HEK293 (cell line): ENCODE measurements around the gene EXOSC1.

ENCODE experiments used
- CTCF ChIA-PET: fragments of 350-600 bp; formaldehyde crosslinking; extraction: SDS; loops from one replicate; lab custom pipeline; 2021; ENCODE audit warnings: antibody characterized with exemption; lab: Yijun Ruan, JAX
- POLR2A ChIA-PET: fragments of 300-600 bp; formaldehyde crosslinking; extraction: SDS; loops from one replicate; lab custom pipeline; 2020; ENCODE audit warnings: antibody characterized with exemption, inconsistent platforms; lab: Yijun Ruan, JAX
- H3K27ac ChIP-seq: fragments of 200-500 bp; sonication (Bioruptor generic); 2 replicates; pipeline ENCODE4 v1.5.1; 2014; ENCODE audit warnings: low read depth, low read length, control low read depth, inconsistent platforms; ENCODE audit errors: extremely low read depth
- H3K36me3 ChIP-seq, 2 experiments: fragments of 200-500 bp in 1 of 2; sonication (Bioruptor generic) in 1 of 2; 1 replicate in 1 of 2; 2 replicates in 1 of 2; pipeline ENCODE4 v1.5.1; 2014 to 2017; ENCODE audit warnings: inconsistent platforms in 2 of 2, low read length in 2 of 2; ENCODE audit not compliant: control insufficient read depth in 2 of 2, insufficient read depth in 1 of 2
- H3K4me1 ChIP-seq: fragments of 200-500 bp; sonication (Bioruptor generic); 2 replicates; pipeline ENCODE4 v1.5.1; 2014; ENCODE audit warnings: mild to moderate bottlenecking, low read length, inconsistent platforms; ENCODE audit not compliant: control insufficient read depth, insufficient read depth
- H3K4me3 ChIP-seq: 2 replicates; pipeline ENCODE4 v1.5.1; 2011; ENCODE audit warnings: low read depth, mild to moderate bottlenecking, control low read depth, low read length, moderate library complexity
- H3K9me3 ChIP-seq: fragments of 200-500 bp; sonication (Bioruptor generic); 2 replicates; pipeline ENCODE4 v1.5.1; 2014; ENCODE audit warnings: low read depth, low read length, inconsistent platforms; ENCODE audit not compliant: control insufficient read depth, insufficient read depth
- BCL11A ChIP-seq: fragments of 450-650 bp; formaldehyde crosslinking; IDR thresholded peaks from 2 replicates; pipeline ENCODE4 v1.5.1; 2016; ENCODE audit warnings: low read depth, missing biosample characterization, missing genetic modification characterization
- SCRT1 ChIP-seq: fragments of 450-650 bp; formaldehyde crosslinking; IDR thresholded peaks from 2 replicates; pipeline ENCODE4 v1.5.1; 2016; ENCODE audit warnings: missing biosample characterization, missing genetic modification characterization, borderline replicate concordance
- SP7 ChIP-seq: fragments of 450-650 bp; formaldehyde crosslinking; IDR thresholded peaks from 2 replicates; pipeline ENCODE4 v1.5.1; 2016; ENCODE audit warnings: missing biosample characterization, missing genetic modification characterization
- WT1 ChIP-seq: fragments of 450-650 bp; formaldehyde crosslinking; IDR thresholded peaks from 2 replicates; pipeline ENCODE4 v1.5.1; 2016; ENCODE audit warnings: missing biosample characterization, missing genetic modification characterization
- ZFP3 ChIP-seq: fragments of 450-650 bp; formaldehyde crosslinking; IDR thresholded peaks from 2 replicates; pipeline ENCODE4 v1.5.1; 2016; ENCODE audit warnings: low read depth, missing biosample characterization, missing genetic modification characterization
- ZNF146 ChIP-seq: fragments of 450-650 bp; formaldehyde crosslinking; IDR thresholded peaks from 2 replicates; pipeline ENCODE4 v1.5.1; 2016; ENCODE audit warnings: missing biosample characterization, missing genetic modification characterization
- ZNF157 ChIP-seq: fragments of 450-650 bp; formaldehyde crosslinking; IDR thresholded peaks from 2 replicates; pipeline ENCODE4 v1.5.1; 2016; ENCODE audit warnings: missing biosample characterization, missing genetic modification characterization
- ZNF16 ChIP-seq: fragments of 450-650 bp; formaldehyde crosslinking; IDR thresholded peaks from 2 replicates; pipeline ENCODE4 v1.5.1; 2016; ENCODE audit warnings: low read depth, missing biosample characterization, missing genetic modification characterization
- ZNF561 ChIP-seq: fragments of 450-650 bp; IDR thresholded peaks from 2 replicates; pipeline ENCODE4 v1.5.1; 2018; ENCODE audit warnings: missing biosample characterization, missing genetic modification characterization, borderline replicate concordance
- ZNF610 ChIP-seq: fragments of 450-650 bp; formaldehyde crosslinking; IDR thresholded peaks from 2 replicates; pipeline ENCODE4 v1.5.1; 2016; ENCODE audit warnings: missing biosample characterization, missing genetic modification characterization, borderline replicate concordance
- ZNF701 ChIP-seq: fragments of 450-650 bp; formaldehyde crosslinking; IDR thresholded peaks from 2 replicates; pipeline ENCODE4 v1.5.1; 2016; ENCODE audit warnings: missing biosample characterization, missing genetic modification characterization
- TF ChIP-seq, protein P1 (sequence below): fragments of 450-650 bp; formaldehyde crosslinking; IDR thresholded peaks from 2 replicates; pipeline ENCODE4 v1.5.1; 2016; ENCODE audit warnings: missing biosample characterization, missing genetic modification characterization
- TF ChIP-seq, protein P2 (sequence below): fragments of 450-650 bp; formaldehyde crosslinking; IDR thresholded peaks from 2 replicates; pipeline ENCODE4 v1.5.1; 2016; ENCODE audit warnings: missing biosample characterization, missing genetic modification characterization
- TF ChIP-seq, protein P3 (sequence below): fragments of 450-650 bp; formaldehyde crosslinking; IDR thresholded peaks from 2 replicates; pipeline ENCODE4 v1.5.1; 2016; ENCODE audit warnings: missing biosample characterization, missing genetic modification characterization, low read depth
- TF ChIP-seq, protein P4 (sequence below): fragments of 450-650 bp; formaldehyde crosslinking; IDR thresholded peaks from 2 replicates; pipeline ENCODE4 v1.5.1; 2016; ENCODE audit warnings: missing biosample characterization, missing genetic modification characterization
- TF ChIP-seq, protein P5 (sequence below): fragments of 450-650 bp; formaldehyde crosslinking; conservative IDR thresholded peaks from 2 replicates; pipeline ENCODE4 v1.5.1; 2016; ENCODE audit warnings: low read depth, missing biosample characterization, missing genetic modification characterization
- TF ChIP-seq, protein P6 (sequence below): fragments of 450-650 bp; IDR thresholded peaks from 2 replicates; pipeline ENCODE4 v1.5.1; 2018; ENCODE audit warnings: missing biosample characterization, missing genetic modification characterization
- TF ChIP-seq, protein P7 (sequence below): fragments of 450-650 bp; formaldehyde crosslinking; optimal IDR thresholded peaks from 2 replicates; pipeline ENCODE3; 2016; ENCODE audit warnings: missing biosample characterization, mild to moderate bottlenecking, missing genetic modification characterization
- TF ChIP-seq, protein P8 (sequence below): fragments of 450-650 bp; formaldehyde crosslinking; IDR thresholded peaks from 2 replicates; pipeline ENCODE4 v1.5.1; 2017; ENCODE audit warnings: missing biosample characterization, missing genetic modification characterization

EXOSC1 gene

DNA sequence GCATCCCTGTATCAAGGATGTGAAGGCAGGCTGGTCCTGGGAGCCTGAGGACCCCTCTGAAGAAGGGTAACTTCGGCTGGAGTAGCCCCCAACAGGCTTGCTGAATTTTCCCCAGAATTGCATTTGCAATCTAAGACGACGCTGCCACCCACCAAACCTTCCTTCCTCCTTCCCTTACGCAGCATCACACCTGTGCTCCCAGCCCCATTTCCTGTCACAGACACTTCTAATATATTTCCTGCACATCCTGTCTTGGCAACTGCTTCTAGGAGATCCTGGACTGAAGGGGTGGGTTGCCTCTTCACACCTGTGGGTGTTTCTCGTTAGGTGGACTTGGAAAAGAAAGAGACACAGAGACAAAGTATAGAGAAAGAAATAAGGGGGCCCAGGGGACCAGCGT is 29.2 kb downstream of the EXOSC1 start:
- no peaks in the 10 kb centered on the region; a peak in 1 of 3 replicates for H3K36me3 ChIP-seq
- no peak overlapping the region for H3K4me3 ChIP-seq
- H3K4me1 ChIP-seq: no peaks in the 10 kb centered on the region
- no peaks in the 10 kb centered on the region for H3K9me3 ChIP-seq
- no peak overlapping the region for H3K27ac ChIP-seq
- ChIA-PET POLR2A (no interaction called here), CTCF (no interaction called here)
- TF ChIP-seq ZNF561 (tag by site-specific recombination) (no peak), ZNF610 (no peak), BCL11A (no peak), SP7 (tag by site-specific recombination) (no peak), SCRT1 (no peak), WT1 (tag by site-specific recombination) (no peak), ZFP3 (tag by site-specific recombination) (no peak), ZNF16 (tag by site-specific recombination) (no peak), ZNF146 (no peak)
- TF ChIP-seq, protein P1, sequence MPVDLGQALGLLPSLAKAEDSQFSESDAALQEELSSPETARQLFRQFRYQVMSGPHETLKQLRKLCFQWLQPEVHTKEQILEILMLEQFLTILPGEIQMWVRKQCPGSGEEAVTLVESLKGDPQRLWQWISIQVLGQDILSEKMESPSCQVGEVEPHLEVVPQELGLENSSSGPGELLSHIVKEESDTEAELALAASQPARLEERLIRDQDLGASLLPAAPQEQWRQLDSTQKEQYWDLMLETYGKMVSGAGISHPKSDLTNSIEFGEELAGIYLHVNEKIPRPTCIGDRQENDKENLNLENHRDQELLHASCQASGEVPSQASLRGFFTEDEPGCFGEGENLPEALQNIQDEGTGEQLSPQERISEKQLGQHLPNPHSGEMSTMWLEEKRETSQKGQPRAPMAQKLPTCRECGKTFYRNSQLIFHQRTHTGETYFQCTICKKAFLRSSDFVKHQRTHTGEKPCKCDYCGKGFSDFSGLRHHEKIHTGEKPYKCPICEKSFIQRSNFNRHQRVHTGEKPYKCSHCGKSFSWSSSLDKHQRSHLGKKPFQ (tag by site-specific recombination): no peak
- TF ChIP-seq, protein P2, sequence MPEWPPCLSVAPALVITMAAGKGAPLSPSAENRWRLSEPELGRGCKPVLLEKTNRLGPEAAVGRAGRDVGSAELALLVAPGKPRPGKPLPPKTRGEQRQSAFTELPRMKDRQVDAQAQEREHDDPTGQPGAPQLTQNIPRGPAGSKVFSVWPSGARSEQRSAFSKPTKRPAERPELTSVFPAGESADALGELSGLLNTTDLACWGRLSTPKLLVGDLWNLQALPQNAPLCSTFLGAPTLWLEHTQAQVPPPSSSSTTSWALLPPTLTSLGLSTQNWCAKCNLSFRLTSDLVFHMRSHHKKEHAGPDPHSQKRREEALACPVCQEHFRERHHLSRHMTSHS (tag by site-specific recombination): no peak
- TF ChIP-seq, protein P3, sequence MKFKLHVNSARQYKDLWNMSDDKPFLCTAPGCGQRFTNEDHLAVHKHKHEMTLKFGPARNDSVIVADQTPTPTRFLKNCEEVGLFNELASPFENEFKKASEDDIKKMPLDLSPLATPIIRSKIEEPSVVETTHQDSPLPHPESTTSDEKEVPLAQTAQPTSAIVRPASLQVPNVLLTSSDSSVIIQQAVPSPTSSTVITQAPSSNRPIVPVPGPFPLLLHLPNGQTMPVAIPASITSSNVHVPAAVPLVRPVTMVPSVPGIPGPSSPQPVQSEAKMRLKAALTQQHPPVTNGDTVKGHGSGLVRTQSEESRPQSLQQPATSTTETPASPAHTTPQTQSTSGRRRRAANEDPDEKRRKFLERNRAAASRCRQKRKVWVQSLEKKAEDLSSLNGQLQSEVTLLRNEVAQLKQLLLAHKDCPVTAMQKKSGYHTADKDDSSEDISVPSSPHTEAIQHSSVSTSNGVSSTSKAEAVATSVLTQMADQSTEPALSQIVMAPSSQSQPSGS: no peak
- TF ChIP-seq, protein P4, sequence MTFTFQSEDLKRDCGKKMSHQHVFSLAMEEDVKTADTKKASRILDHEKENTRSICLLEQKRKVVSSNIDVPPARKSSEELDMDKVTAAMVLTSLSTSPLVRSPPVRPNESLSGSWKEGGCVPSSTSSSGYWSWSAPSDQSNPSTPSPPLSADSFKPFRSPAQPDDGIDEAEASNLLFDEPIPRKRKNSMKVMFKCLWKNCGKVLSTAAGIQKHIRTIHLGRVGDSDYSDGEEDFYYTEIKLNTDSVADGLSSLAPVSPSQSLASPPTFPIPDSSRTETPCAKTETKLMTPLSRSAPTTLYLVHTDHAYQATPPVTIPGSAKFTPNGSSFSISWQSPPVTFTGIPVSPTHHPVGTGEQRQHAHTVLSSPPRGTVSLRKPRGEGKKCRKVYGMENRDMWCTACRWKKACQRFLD (tag by site-specific recombination): no peak
- TF ChIP-seq, protein P5, sequence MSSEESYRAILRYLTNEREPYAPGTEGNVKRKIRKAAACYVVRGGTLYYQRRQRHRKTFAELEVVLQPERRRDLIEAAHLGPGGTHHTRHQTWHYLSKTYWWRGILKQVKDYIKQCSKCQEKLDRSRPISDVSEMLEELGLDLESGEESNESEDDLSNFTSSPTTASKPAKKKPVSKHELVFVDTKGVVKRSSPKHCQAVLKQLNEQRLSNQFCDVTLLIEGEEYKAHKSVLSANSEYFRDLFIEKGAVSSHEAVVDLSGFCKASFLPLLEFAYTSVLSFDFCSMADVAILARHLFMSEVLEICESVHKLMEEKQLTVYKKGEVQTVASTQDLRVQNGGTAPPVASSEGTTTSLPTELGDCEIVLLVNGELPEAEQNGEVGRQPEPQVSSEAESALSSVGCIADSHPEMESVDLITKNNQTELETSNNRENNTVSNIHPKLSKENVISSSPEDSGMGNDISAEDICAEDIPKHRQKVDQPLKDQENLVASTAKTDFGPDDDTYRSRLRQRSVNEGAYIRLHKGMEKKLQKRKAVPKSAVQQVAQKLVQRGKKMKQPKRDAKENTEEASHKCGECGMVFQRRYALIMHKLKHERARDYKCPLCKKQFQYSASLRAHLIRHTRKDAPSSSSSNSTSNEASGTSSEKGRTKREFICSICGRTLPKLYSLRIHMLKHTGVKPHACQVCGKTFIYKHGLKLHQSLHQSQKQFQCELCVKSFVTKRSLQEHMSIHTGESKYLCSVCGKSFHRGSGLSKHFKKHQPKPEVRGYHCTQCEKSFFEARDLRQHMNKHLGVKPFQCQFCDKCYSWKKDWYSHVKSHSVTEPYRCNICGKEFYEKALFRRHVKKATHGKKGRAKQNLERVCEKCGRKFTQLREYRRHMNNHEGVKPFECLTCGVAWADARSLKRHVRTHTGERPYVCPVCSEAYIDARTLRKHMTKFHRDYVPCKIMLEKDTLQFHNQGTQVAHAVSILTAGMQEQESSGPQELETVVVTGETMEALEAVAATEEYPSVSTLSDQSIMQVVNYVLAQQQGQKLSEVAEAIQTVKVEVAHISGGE (tag by site-specific recombination): no peak
- TF ChIP-seq, protein P6, sequence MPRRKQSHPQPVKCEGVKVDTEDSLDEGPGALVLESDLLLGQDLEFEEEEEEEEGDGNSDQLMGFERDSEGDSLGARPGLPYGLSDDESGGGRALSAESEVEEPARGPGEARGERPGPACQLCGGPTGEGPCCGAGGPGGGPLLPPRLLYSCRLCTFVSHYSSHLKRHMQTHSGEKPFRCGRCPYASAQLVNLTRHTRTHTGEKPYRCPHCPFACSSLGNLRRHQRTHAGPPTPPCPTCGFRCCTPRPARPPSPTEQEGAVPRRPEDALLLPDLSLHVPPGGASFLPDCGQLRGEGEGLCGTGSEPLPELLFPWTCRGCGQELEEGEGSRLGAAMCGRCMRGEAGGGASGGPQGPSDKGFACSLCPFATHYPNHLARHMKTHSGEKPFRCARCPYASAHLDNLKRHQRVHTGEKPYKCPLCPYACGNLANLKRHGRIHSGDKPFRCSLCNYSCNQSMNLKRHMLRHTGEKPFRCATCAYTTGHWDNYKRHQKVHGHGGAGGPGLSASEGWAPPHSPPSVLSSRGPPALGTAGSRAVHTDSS: no peak

DNA sequence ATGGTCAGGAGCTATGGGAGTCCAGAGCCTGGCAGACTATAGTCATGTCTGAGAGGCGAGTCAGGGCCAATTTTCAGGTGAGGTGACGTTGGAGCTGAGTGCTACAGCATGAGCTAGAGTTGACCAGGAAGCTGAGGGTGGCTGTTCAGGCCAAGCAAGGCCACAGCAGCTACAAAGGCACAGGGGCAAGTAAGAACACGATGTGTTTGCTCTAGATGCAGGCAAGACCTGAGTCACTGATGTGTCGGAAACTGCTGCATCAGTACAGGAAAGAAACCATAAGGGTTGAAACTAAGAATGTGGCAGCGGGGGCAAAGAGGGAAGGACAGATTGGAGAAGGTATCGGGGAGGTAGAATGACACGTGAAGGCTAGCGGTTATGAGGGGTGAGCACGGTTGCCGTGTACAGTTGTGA is 32.9 kb downstream of the EXOSC1 start:
- H3K36me3 ChIP-seq: no peaks in the 10 kb centered on the region
- CTCF ChIA-PET: interaction anchor here (0.6 to 1.1 kb wide), 6 partner anchors 13 to 1042 kb away, joined by 3 to 5 read pairs (median 3); partner anchors contain the start of genes EXOSC1 and ZDHHC16
- no peaks in the 10 kb centered on the region for H3K4me1 ChIP-seq
- no peak overlapping the region for H3K27ac ChIP-seq
- no peaks in the 10 kb centered on the region for H3K9me3 ChIP-seq
- H3K4me3 ChIP-seq: no peak overlapping the region
- POLR2A ChIA-PET: interaction anchor here (0.5 to 1.5 kb wide), 3 partner anchors 12 to 49 kb away, joined by 3 to 4 read pairs (median 3); partner anchors contain the start of gene RRP12
- TF ChIP-seq ZNF157: no peak
- TF ChIP-seq, protein P7, sequence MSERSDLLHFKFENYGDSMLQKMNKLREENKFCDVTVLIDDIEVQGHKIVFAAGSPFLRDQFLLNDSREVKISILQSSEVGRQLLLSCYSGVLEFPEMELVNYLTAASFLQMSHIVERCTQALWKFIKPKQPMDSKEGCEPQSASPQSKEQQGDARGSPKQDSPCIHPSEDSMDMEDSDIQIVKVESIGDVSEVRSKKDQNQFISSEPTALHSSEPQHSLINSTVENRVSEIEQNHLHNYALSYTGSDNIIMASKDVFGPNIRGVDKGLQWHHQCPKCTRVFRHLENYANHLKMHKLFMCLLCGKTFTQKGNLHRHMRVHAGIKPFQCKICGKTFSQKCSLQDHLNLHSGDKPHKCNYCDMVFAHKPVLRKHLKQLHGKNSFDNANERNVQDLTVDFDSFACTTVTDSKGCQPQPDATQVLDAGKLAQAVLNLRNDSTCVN (tag by site-specific recombination): no peak
- TF ChIP-seq, protein P8, sequence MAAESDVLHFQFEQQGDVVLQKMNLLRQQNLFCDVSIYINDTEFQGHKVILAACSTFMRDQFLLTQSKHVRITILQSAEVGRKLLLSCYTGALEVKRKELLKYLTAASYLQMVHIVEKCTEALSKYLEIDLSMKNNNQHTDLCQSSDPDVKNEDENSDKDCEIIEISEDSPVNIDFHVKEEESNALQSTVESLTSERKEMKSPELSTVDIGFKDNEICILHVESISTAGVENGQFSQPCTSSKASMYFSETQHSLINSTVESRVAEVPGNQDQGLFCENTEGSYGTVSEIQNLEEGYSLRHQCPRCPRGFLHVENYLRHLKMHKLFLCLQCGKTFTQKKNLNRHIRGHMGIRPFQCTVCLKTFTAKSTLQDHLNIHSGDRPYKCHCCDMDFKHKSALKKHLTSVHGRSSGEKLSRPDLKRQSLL (tag by site-specific recombination): no peak
- no peak for TF ChIP-seq ZNF701 (tag by site-specific recombination)
